ENCODE data around the gene WASF3.

- TF ChIP-seq CTCF (IDR thresholded peaks at IDR 0.05; ENCODE audit: low read length) (no peak), EZH2phosphoT487 (IDR thresholded peaks at IDR 0.05; ENCODE audit: low read length) (no peak)
These were observed 461 bp upstream of the WASF3 start for GRCh38 chr13:26557051-26557392.
